HCT116 (cell line): ENCODE data around the gene CENPL.

Source experiments
- CBX3 ChIP-seq: IDR thresholded peaks from 2 replicates; pipeline ENCODE4 v1.6.1; 2012; ENCODE audit warnings: low read depth
- CEBPB ChIP-seq: IDR thresholded peaks from 2 replicates; pipeline ENCODE4 v1.6.1; 2012; ENCODE audit warnings: low read depth
- EZH2 ChIP-seq: fragments of 200-600 bp; sonication (generic); IDR thresholded peaks from 2 replicates; pipeline ENCODE4 v1.6.1; 2017; ENCODE audit warnings: antibody characterized with exemption, mixed run types
- FOSL1 ChIP-seq: IDR thresholded peaks from 2 replicates; pipeline ENCODE4 v1.6.1; 2012; ENCODE audit warnings: low read depth
- POLR2A ChIP-seq: IDR thresholded peaks from 2 replicates; pipeline ENCODE4 v1.7.0; 2011; ENCODE audit warnings: borderline replicate concordance; ENCODE audit not compliant: insufficient read depth, insufficient read length; ENCODE audit errors: extremely low read depth
- POLR2AphosphoS5 ChIP-seq: IDR thresholded peaks from 2 replicates; pipeline ENCODE4 v1.6.1; 2011; ENCODE audit warnings: mild to moderate bottlenecking, low read depth, low read length, moderate library complexity
- SP1 ChIP-seq: IDR thresholded peaks from 2 replicates; pipeline ENCODE4 v1.6.1; 2012; ENCODE audit warnings: low read depth
- TCF7L2 ChIP-seq: IDR thresholded peaks from 2 replicates; pipeline ENCODE4 v1.7.0; 2011; ENCODE audit warnings: borderline replicate concordance, inconsistent platforms; ENCODE audit not compliant: insufficient read depth, insufficient read length; ENCODE audit errors: extremely low read depth
- ZNF274 ChIP-seq: fragments of 200-500 bp; sonication (Bioruptor generic); IDR thresholded peaks from 2 replicates; pipeline ENCODE4 v1.6.1; 2014; ENCODE audit warnings: mild to moderate bottlenecking, low read depth, low read length, inconsistent platforms
- TF ChIP-seq, protein P1 (sequence below), 3 experiments: fragments of 200-600 bp in 1 of 3; sonication (generic) in 1 of 3; IDR thresholded peaks in 2 of 3; conservative IDR thresholded peaks in 1 of 3; 2 replicates each; pipeline ENCODE4 v1.5.1; 2012 to 2017; ENCODE audit warnings: low read depth in 2 of 3, low read length in 2 of 3, antibody characterized with exemption in 1 of 3, borderline replicate concordance in 1 of 3, control low read depth in 1 of 3, mild to moderate bottlenecking in 1 of 3, mixed read lengths in 1 of 3, mixed run types in 1 of 3, moderate library complexity in 1 of 3; ENCODE audit not compliant: insufficient read depth in 1 of 3

DNA sequence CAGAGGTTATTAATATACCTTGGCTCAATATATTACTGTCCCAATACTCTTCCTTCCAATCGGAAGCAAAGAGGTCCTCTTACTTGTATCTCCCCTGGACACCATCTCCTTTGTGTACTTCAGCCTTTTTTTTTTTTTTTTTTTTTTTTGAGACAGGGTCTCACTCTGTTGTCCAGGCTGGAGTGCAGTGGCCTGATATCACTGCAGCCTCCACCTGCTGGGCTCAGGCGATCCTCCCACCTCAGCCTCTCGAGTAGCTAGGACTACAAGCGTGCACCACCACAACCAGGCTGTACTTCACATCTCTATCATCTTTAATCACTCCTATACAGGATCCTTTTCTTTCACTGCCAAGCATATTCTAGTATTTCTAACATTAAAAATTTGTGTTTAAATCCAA lies 3.0 kb downstream of the CENPL start:
- TF ChIP-seq EZH2 (no peak), ZNF274 (no peak), CEBPB (no peak), TCF7L2 (no peak), SP1 (no peak), POLR2AphosphoS5 (no peak), CBX3 (no peak), POLR2A (no peak), FOSL1 (no peak)
- TF ChIP-seq, protein P1, sequence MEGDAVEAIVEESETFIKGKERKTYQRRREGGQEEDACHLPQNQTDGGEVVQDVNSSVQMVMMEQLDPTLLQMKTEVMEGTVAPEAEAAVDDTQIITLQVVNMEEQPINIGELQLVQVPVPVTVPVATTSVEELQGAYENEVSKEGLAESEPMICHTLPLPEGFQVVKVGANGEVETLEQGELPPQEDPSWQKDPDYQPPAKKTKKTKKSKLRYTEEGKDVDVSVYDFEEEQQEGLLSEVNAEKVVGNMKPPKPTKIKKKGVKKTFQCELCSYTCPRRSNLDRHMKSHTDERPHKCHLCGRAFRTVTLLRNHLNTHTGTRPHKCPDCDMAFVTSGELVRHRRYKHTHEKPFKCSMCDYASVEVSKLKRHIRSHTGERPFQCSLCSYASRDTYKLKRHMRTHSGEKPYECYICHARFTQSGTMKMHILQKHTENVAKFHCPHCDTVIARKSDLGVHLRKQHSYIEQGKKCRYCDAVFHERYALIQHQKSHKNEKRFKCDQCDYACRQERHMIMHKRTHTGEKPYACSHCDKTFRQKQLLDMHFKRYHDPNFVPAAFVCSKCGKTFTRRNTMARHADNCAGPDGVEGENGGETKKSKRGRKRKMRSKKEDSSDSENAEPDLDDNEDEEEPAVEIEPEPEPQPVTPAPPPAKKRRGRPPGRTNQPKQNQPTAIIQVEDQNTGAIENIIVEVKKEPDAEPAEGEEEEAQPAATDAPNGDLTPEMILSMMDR (IDR thresholded peaks at IDR 0.05 in 2 of 3, conservative IDR thresholded peaks at IDR 0.05 in 1 of 3; ENCODE audit: borderline replicate concordance in 1 of 3, insufficient read depth in 1 of 3, low read depth in 2 of 3, low read length in 2 of 3): no peak
